Ishikawa (cell line): Measurements from ENCODE around the gene HOXA5.

Experiments used
- CEBPB ChIP-seq: IDR thresholded peaks from 2 replicates; pipeline ENCODE4 v1.6.1; 2012
- CREB1 ChIP-seq: IDR thresholded peaks from 2 replicates; pipeline ENCODE4 v1.6.1; 2012; ENCODE audit warnings: low read depth
- EGR1 ChIP-seq: IDR thresholded peaks from 2 replicates; pipeline ENCODE4 v1.6.1; 2012
- EP300 ChIP-seq: IDR thresholded peaks from 2 replicates; pipeline ENCODE4 v1.6.1; 2012; ENCODE audit warnings: borderline replicate concordance
- FOXM1 ChIP-seq: IDR thresholded peaks from 2 replicates; pipeline ENCODE4 v1.6.1; 2012; ENCODE audit warnings: low read depth, borderline replicate concordance
- MAX ChIP-seq: IDR thresholded peaks from 2 replicates; pipeline ENCODE4 v1.6.1; 2012
- NFIC ChIP-seq: IDR thresholded peaks from 2 replicates; pipeline ENCODE4 v1.6.1; 2012
- RAD21 ChIP-seq: IDR thresholded peaks from 2 replicates; pipeline ENCODE4 v1.6.1; 2012; ENCODE audit warnings: low read depth
- TAF1 ChIP-seq: IDR thresholded peaks from 2 replicates; pipeline ENCODE4 v1.6.1; 2012; ENCODE audit warnings: low read depth, mild to moderate bottlenecking
- TCF12 ChIP-seq: IDR thresholded peaks from 2 replicates; pipeline ENCODE4 v1.6.1; 2012; ENCODE audit warnings: low read depth
- TEAD4 ChIP-seq: IDR thresholded peaks from 2 replicates; pipeline ENCODE4 v1.6.1; 2012
- USF1 ChIP-seq: IDR thresholded peaks from 2 replicates; pipeline ENCODE4 v1.6.1; 2012
- YY1 ChIP-seq: IDR thresholded peaks from 2 replicates; pipeline ENCODE4 v1.6.1; 2012; ENCODE audit warnings: low read depth
- ZBTB7A ChIP-seq: IDR thresholded peaks from 2 replicates; pipeline ENCODE4 v1.6.1; 2012; ENCODE audit warnings: low read depth
- TF ChIP-seq, protein P1 (sequence below): IDR thresholded peaks from 2 replicates; pipeline ENCODE4 v1.6.1; 2012; ENCODE audit warnings: low read depth, mild to moderate bottlenecking

The HOXA5 gene

DNA sequence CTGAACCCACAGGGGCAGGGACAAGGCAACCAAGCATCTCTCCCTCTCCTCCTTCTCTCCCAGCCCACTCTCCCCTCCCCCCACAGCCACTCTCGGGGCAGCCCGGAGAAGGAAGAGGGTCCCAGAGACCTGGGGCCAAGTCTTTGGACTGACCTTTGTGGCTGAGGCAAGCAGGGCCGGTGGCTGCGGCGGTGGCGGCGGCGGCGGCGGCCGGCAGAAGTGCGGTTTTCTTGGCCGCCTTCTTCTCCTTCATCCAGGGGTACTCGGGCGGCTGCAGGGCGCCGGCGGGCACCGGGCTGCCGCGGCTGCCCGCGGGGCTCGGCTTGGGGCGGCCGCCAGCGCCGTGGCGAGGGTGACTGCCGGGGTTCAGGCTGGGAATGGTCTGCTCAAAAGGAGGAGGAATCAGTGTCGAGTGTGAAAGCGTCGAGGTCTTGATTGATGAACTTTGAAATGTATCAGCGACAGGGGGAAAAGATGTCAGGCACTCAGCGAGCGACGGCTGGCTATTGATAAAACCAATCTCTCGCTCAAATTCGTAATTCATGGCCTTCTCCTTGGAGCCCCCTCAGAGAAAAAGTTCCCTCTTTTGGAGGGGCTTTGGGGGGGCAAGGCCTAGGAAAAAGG is 41.4 kb downstream of the HOXA5 start:
- TF ChIP-seq CEBPB (no peak), NFIC (no peak), EGR1 (no peak), ZBTB7A (no peak), EP300 (no peak), RAD21 (no peak), YY1 (no peak)

DNA sequence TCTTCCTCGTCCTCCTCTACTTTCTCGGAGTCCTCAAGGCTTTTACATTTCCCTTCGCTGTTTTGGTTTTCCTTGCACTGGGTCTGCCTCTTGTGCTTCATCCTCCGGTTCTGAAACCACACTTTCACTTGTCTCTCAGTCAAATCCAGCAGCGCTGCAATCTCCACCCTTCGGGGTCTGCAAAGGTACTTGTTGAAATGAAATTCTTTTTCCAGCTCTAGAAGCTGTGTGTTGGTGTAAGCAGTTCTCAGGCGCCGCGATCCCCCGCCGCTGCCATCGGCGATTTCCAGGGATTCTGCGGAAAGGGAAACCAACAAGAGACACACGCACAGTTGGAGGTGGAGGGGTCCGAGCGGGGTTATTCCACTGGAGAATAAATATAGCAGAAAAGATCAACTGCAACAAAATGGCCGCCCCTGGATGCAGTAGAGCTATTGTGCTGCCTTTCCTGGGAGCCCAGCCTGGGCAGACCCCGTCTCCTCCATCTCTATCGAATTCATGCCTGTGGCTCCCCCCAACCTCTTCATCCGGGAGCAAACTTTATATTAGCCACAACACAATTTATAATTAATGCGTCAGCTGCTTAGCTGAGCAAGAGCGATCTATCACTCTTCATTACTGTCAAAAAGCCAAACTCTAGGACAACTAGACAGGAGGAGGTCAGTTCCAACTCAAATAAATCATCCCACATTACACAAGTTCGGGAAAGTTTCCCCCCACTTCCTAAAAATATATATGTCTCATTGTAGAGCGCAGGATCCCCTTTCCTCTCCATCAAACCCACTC is 42.1 kb downstream of the HOXA5 start:
- TF ChIP-seq RAD21, result no peak
- no peak for TF ChIP-seq CREB1
- TF ChIP-seq MAX, result no peak
- TF ChIP-seq TCF12, result no peak
- no peak for TF ChIP-seq TEAD4
- TF ChIP-seq CEBPB, result no peak
- no peak for TF ChIP-seq TAF1
- TF ChIP-seq ZBTB7A, result no peak
- TF ChIP-seq EGR1, result no peak
- no peak for TF ChIP-seq NFIC
- TF ChIP-seq, protein P1, sequence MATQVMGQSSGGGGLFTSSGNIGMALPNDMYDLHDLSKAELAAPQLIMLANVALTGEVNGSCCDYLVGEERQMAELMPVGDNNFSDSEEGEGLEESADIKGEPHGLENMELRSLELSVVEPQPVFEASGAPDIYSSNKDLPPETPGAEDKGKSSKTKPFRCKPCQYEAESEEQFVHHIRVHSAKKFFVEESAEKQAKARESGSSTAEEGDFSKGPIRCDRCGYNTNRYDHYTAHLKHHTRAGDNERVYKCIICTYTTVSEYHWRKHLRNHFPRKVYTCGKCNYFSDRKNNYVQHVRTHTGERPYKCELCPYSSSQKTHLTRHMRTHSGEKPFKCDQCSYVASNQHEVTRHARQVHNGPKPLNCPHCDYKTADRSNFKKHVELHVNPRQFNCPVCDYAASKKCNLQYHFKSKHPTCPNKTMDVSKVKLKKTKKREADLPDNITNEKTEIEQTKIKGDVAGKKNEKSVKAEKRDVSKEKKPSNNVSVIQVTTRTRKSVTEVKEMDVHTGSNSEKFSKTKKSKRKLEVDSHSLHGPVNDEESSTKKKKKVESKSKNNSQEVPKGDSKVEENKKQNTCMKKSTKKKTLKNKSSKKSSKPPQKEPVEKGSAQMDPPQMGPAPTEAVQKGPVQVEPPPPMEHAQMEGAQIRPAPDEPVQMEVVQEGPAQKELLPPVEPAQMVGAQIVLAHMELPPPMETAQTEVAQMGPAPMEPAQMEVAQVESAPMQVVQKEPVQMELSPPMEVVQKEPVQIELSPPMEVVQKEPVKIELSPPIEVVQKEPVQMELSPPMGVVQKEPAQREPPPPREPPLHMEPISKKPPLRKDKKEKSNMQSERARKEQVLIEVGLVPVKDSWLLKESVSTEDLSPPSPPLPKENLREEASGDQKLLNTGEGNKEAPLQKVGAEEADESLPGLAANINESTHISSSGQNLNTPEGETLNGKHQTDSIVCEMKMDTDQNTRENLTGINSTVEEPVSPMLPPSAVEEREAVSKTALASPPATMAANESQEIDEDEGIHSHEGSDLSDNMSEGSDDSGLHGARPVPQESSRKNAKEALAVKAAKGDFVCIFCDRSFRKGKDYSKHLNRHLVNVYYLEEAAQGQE, result no peak
- no peak for TF ChIP-seq USF1
- no peak for TF ChIP-seq YY1

DNA sequence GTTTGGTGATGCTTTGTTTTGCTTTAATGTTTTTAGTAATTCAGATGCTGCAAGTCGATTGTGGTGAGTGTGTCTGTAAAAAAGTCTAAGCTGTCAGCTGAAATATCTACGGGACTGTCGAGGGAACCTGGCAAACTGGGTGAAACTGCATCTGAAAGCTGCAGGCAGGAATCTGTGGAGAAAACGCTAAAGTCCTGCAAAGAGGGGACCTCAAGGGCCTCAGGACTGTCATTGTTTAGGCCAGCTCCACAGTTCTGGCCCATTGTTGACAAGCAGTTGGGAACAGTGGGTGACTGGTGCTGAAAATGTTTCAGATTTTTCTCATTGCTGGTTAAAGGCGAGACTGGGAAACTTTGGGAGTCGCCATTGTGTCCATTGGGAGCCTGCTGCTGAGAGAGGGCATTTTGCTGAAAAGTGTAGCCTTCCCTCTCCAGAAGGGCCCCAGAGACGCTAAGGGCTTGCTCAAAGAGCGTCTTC is 42.7 kb downstream of the HOXA5 start:
- TF ChIP-seq ZBTB7A, result no peak
- no peak for TF ChIP-seq RAD21
- TF ChIP-seq MAX, result no peak
- no peak for TF ChIP-seq CEBPB
- no peak for TF ChIP-seq USF1
- TF ChIP-seq EGR1, result no peak

GRCh38 chr7:27099453-27100370 is 43.8 kb downstream of the HOXA5 start:
- TF ChIP-seq CEBPB, result no peak
- TF ChIP-seq FOXM1, result no peak

DNA sequence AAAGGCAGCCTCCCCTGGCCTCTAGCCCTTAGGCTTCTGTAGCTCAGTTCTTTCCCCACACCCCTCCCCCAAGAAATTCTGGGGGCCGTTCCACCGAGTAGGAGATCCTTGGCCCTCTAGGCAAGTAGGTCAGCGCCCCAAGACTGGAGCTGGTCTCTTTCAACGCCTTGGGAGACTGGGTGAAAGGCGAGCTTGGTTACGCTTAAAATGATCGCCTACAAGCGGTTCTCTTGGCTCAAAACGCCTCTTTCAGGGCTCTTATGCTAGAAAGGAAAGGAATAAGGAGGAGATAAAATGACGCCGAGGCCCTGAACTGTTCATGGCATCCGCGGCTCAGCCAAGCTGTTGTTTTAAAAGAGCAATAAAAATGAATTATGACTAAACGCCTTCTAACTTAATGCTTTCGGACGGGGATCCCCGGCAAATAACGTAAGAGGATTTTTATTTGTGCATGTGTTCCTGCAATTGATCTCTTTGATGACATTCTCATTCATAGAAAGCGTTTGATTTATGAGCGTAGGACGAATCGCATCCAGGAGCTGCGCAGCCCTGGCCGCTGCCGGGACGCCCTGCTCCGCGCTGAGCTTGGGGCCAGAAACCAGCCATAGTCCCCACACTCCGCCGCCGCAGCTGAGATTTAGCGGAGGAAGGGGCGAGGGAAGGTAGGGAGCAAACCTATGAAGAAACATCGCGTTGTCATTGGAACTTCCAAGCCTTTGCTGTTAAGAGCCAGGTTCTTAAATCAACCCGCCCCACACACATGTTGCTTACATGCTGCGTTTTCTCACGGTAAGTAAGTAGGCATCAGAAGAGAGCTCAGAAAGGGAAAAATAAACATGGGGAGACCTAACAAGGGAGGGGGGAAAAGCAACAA is 44.7 kb downstream of the HOXA5 start:
- no peak for TF ChIP-seq CEBPB
- TF ChIP-seq FOXM1, result no peak
- no peak for TF ChIP-seq USF1
- no peak for TF ChIP-seq EGR1
- TF ChIP-seq, protein P1, result no peak
- TF ChIP-seq ZBTB7A, result no peak
- no peak for TF ChIP-seq MAX
- no peak for TF ChIP-seq EP300
- TF ChIP-seq YY1, result no peak
- TF ChIP-seq RAD21, result no peak
- no peak for TF ChIP-seq TCF12
- TF ChIP-seq TEAD4, result no peak
- TF ChIP-seq NFIC, result no peak
- TF ChIP-seq TAF1, result no peak
- no peak for TF ChIP-seq CREB1
